ENCODE data around the gene SLC39A8.

SLC39A8 gene

GRCh38 chr4:102338405-102338804, 6.9 kb downstream of the SLC39A8 start:
- DNase-seq: no peak

- DNase-seq: no peak
Measured at GRCh38 chr4:102335616-102336015, 9.7 kb downstream of the SLC39A8 start.

- DNase-seq: no peak
Measured at GRCh38 chr4:102334624-102335023, 10.7 kb downstream of the SLC39A8 start.

GRCh38 chr4:102333787-102334186, 11.5 kb downstream of the SLC39A8 start:
- no peak for DNase-seq

GRCh38 chr4:102328045-102328444, 17.2 kb downstream of the SLC39A8 start:
- DNase-seq: no peak

GRCh38 chr4:102326951-102327350, 18.3 kb downstream of the SLC39A8 start:
- no peak for DNase-seq

GRCh38 chr4:102324730-102325129, 20.6 kb downstream of the SLC39A8 start:
- DNase-seq: no peak

GRCh38 chr4:102322736-102323135, 22.5 kb downstream of the SLC39A8 start:
- DNase-seq: no peak

- no peak for DNase-seq
Measured at GRCh38 chr4:102321260-102321995, 23.9 kb downstream of the SLC39A8 start.

- no peak for DNase-seq
Measured at GRCh38 chr4:102319594-102319993, 25.7 kb downstream of the SLC39A8 start.

GRCh38 chr4:102318526-102318925, 26.8 kb downstream of the SLC39A8 start:
- DNase-seq: no peak

GRCh38 chr4:102318105-102318504, 27.2 kb downstream of the SLC39A8 start:
- no peak for DNase-seq

GRCh38 chr4:102317459-102317858, 27.8 kb downstream of the SLC39A8 start:
- no peak for DNase-seq

- no peak for DNase-seq
Measured at GRCh38 chr4:102316585-102316984, 28.7 kb downstream of the SLC39A8 start.

GRCh38 chr4:102315532-102315931, 29.8 kb downstream of the SLC39A8 start:
- DNase-seq: no peak

GRCh38 chr4:102312417-102312816, 32.9 kb downstream of the SLC39A8 start:
- DNase-seq: no peak

GRCh38 chr4:102311912-102312311, 33.4 kb downstream of the SLC39A8 start:
- DNase-seq: no peak

- DNase-seq: no peak
Measured at GRCh38 chr4:102311407-102311806, 33.9 kb downstream of the SLC39A8 start.

- DNase-seq: no peak
Measured at GRCh38 chr4:102308032-102308799, 37.1 kb downstream of the SLC39A8 start.

GRCh38 chr4:102305666-102306065, 39.6 kb downstream of the SLC39A8 start:
- no peak for DNase-seq

- DNase-seq: no peak
Measured at GRCh38 chr4:102302762-102303161, 42.5 kb downstream of the SLC39A8 start.

GRCh38 chr4:102301167-102301566, 44.1 kb downstream of the SLC39A8 start:
- no peak for DNase-seq

GRCh38 chr4:102299354-102300107, 45.8 kb downstream of the SLC39A8 start:
- DNase-seq: no peak

GRCh38 chr4:102298716-102299115, 46.6 kb downstream of the SLC39A8 start:
- no peak for DNase-seq
